Measurements from ENCODE around the gene TRIM24. TPM values are rescaled to one million over a fixed set of nuclear protein-coding genes. Genes with fewer than 3 reads are reported as not detected.

TRIM24 gene
- total RNA-seq, 1 experiment from 2014 or later: 28.4 TPM

DNA sequence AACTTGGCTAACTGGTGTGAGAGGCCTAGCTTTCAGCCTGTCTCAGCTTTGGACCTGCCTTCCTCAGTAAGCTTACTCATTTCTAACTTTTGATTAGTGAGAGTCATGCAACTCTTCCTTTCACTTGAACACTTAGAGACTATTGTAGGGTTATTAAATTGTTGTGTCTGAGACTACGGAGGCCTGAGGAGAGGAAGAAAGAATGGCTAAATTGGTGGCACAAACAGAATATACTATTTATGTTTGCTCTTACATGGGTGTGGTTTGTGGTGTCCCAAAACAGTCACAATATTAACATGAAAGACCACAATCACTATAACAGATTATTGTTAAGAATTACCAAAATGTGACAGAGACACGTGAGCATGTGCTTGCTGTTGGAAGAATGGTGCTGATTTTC lies 82.1 kb downstream of the TRIM24 start:
- no peak for TF ChIP-seq TCF7L2 (IDR thresholded peaks at IDR 0.05; ENCODE audit: low read depth, low read length)
- TF ChIP-seq POLR2AphosphoS5 (IDR thresholded peaks at IDR 0.05; ENCODE audit: low read depth, low read length): no peak
- TF ChIP-seq, protein P1, sequence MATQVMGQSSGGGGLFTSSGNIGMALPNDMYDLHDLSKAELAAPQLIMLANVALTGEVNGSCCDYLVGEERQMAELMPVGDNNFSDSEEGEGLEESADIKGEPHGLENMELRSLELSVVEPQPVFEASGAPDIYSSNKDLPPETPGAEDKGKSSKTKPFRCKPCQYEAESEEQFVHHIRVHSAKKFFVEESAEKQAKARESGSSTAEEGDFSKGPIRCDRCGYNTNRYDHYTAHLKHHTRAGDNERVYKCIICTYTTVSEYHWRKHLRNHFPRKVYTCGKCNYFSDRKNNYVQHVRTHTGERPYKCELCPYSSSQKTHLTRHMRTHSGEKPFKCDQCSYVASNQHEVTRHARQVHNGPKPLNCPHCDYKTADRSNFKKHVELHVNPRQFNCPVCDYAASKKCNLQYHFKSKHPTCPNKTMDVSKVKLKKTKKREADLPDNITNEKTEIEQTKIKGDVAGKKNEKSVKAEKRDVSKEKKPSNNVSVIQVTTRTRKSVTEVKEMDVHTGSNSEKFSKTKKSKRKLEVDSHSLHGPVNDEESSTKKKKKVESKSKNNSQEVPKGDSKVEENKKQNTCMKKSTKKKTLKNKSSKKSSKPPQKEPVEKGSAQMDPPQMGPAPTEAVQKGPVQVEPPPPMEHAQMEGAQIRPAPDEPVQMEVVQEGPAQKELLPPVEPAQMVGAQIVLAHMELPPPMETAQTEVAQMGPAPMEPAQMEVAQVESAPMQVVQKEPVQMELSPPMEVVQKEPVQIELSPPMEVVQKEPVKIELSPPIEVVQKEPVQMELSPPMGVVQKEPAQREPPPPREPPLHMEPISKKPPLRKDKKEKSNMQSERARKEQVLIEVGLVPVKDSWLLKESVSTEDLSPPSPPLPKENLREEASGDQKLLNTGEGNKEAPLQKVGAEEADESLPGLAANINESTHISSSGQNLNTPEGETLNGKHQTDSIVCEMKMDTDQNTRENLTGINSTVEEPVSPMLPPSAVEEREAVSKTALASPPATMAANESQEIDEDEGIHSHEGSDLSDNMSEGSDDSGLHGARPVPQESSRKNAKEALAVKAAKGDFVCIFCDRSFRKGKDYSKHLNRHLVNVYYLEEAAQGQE (IDR thresholded peaks at IDR 0.05; ENCODE audit: insufficient read depth in 1 of 2, low read depth in 2 of 2, low read length in 1 of 2): no peak
- no peak for TF ChIP-seq SIN3A (IDR thresholded peaks at IDR 0.05; ENCODE audit: borderline replicate concordance, insufficient read depth, low read depth, low read length)
- in situ Hi-C loops (cut with HindIII; ENCODE audit: low pct_unique_long_range_greater_than_20kb, low sequenced_read_pairs): no loop called here
- ATAC-seq: no peak
- BruUV-seq (replicated peaks): no TSS peak
- Histone ChIP-seq H3K27me3 (ENCODE audit: control insufficient read depth, insufficient read depth, low read length) (no peaks in the 10 kb centered on the region), H3K27ac (ENCODE audit: low read length) (no peak overlapping the region), H3K4me1 (ENCODE audit: control insufficient read depth, insufficient read depth, low read length) (no peaks in the 10 kb centered on the region), H3K4me3 (ENCODE audit: low read depth in 2 of 2, low read length in 2 of 2) (no peak overlapping the region), H3K9me3 (ENCODE audit: control insufficient read depth, insufficient read depth, low read depth, low read length) (no peaks in the 10 kb centered on the region), H3K36me3 (ENCODE audit: control insufficient read depth, insufficient read depth, low read length) (no peaks in the 10 kb centered on the region; the same call in 1 of the 2 replicates)
- CTCF ChIA-PET: no interaction called here
- no peak for DNase-seq (ENCODE audit: low read depth, low spot score)
- POLR2A ChIA-PET: no interaction called here
- intact Hi-C loops (cut with micrococcal nuclease; ENCODE audit: unreplicated experiment): no loop called here

DNA sequence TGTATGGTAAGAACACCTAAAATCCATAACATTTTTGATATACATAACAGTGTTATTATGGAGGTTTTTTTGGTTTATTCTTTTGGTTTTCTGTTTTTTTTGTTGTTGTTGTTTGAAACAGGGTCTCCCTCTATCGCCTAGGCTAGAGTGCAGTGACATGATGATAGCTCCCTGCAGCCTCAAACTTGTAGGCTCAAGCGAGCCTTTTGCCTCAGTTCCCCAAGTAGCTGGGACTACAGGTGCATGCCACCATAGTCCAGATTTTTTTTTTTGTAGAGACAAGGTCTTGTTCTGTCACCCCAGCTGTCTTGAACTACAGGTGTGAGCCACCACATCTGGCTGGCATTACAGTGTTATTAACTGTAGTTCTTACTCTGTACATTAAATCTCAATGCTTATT lies 83.7 kb downstream of the TRIM24 start:
- DNase-seq (ENCODE audit: low read depth, low spot score): no peak
- H3K4me3 ChIP-seq (ENCODE audit: low read depth in 2 of 2, low read length in 2 of 2): no peak overlapping the region
- ChIA-PET POLR2A (no interaction called here), CTCF (no interaction called here)
- no peaks in the 10 kb centered on the region for H3K9me3 ChIP-seq (ENCODE audit: control insufficient read depth, insufficient read depth, low read depth, low read length)
- ATAC-seq: no peak
- H3K27me3 ChIP-seq (ENCODE audit: control insufficient read depth, insufficient read depth, low read length): no peaks in the 10 kb centered on the region
- in situ Hi-C loops (cut with HindIII; ENCODE audit: low pct_unique_long_range_greater_than_20kb, low sequenced_read_pairs): no loop called here
- no peaks in the 10 kb centered on the region for H3K4me1 ChIP-seq (ENCODE audit: control insufficient read depth, insufficient read depth, low read length)
- no TSS peak for BruUV-seq (replicated peaks)
- no peak overlapping the region for H3K27ac ChIP-seq (ENCODE audit: low read length)
- H3K36me3 ChIP-seq (ENCODE audit: control insufficient read depth, insufficient read depth, low read length): no peaks in the 10 kb centered on the region; the same call in 1 of the 2 replicates
- intact Hi-C loops (cut with micrococcal nuclease; ENCODE audit: unreplicated experiment): no loop called here
- TF ChIP-seq CTCF (IDR thresholded peaks at IDR 0.05) (no peak), POLR2AphosphoS5 (IDR thresholded peaks at IDR 0.05; ENCODE audit: low read depth, low read length) (no peak), TCF7L2 (IDR thresholded peaks at IDR 0.05; ENCODE audit: low read depth, low read length) (no peak), SIN3A (IDR thresholded peaks at IDR 0.05; ENCODE audit: borderline replicate concordance, insufficient read depth, low read depth, low read length) (no peak)
- TF ChIP-seq, protein P1 (IDR thresholded peaks at IDR 0.05; ENCODE audit: insufficient read depth in 1 of 2, low read depth in 2 of 2, low read length in 1 of 2): no peak

Measured in Panc1 (cell line).